Adrenal gland (tissue), 5 donors: ENCODE results near the gene FOXN3.

Experiments
- CTCF ChIP-seq, 6 experiments: fragments of 450-650 bp in 4 of 6; fragments of 200-600 bp in 2 of 6; sonication (generic) in 1 of 6; IDR thresholded peaks; 1 replicate in 5 of 6; 2 replicates in 1 of 6; pipeline versions ENCODE4 v1.5.1 to v1.8.0; 2016 to 2021; ENCODE audit warnings: antibody characterized with exemption in 6 of 6, mild to moderate bottlenecking in 2 of 6, moderate library complexity in 1 of 6
- POLR2A ChIP-seq, 2 donors: fragments of 450-650 bp; IDR thresholded peaks; one replicate each; pipeline ENCODE4 v1.6.1; 2017; ENCODE audit warnings: antibody characterized with exemption in 2 of 2, mild to moderate bottlenecking in 2 of 2, moderate library complexity in 1 of 2
- donor health status: DM: no; HTN: no; CAD: no.

DNA sequence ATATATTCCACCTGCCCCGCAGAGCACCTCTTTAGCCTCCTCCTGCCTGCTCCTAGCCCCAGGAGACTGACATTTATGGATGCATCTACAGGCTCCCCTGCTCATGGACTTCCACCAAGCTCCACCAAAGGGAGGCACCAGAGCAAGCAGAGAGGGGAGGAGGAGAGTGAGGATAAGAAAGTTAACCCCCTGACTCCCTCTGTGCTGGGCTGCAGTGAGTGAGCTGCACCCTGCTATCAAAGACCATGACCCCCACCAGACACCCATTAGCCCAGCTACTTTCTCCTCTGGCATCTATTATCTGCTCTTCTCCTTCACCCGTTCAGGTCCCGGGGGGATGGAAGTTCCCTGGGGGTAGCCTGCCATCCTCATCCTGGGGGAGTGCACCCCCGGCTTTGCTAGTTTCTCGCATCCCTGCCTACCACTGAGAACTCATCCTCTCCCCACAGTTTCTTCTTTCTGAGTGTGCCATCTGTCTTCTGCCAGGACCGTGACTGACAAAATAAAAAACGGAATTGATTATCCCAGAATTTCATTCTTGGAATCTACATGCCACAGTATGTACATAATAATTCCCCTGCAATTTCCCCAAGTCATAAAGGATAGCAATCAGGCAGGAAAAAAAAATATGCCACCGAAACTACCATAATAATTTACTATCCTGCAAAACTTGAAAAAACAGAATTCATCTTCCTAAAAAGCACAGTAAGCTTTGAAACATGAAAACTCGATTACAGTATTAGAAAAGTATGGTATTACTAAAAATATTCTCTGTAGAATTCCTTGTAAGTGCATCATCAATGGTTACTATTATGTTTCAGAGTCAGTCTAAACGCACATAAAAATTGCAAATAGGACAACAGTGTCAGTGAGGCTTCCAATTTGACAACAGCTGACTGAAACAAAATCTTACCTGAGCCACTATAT lies 45.2 kb downstream of the FOXN3 start:
- TF ChIP-seq CTCF (IDR thresholded peaks at IDR 0.05) (no peak), POLR2A (IDR thresholded peaks at IDR 0.05) (no peak)
